Stimulated activated CD4-positive, alpha-beta T cell treated with anti-CD3 and anti-CD28 coated beads, Interleukin-4, amount 100 ng/mL, for 24 hours (primary cell): ENCODE data around the gene AQP11.
"Not testable (repeated sequence)": the region's sequence is repeated elsewhere in the genome, so short reads cannot be mapped to it uniquely, and the experiment has no call there.

Experiments used
- DNase-seq: peaks from one replicate; pipeline ENCODE4 v3.0.0-alpha.2; 2020

Gene AQP11

GRCh38 chr11:77593883-77594282, 4.1 kb downstream of the AQP11 start:
- no peak for DNase-seq

- no peak for DNase-seq
These were observed 6.9 kb downstream of the AQP11 start for GRCh38 chr11:77596626-77597025.

- DNase-seq: no peak
These were observed 8.4 kb downstream of the AQP11 start for GRCh38 chr11:77598195-77598594.

GRCh38 chr11:77602381-77603088, 12.8 kb downstream of the AQP11 start:
- DNase-seq: no peak

GRCh38 chr11:77604281-77604680, 14.5 kb downstream of the AQP11 start:
- no peak for DNase-seq

- no peak for DNase-seq
These were observed 19.5 kb downstream of the AQP11 start for GRCh38 chr11:77609234-77609633.

GRCh38 chr11:77611921-77612320, 22.2 kb downstream of the AQP11 start:
- no peak for DNase-seq

GRCh38 chr11:77617892-77618291, 28.1 kb downstream of the AQP11 start:
- no peak for DNase-seq

- peak; percentile 30 for DNase-seq
These were observed 29.9 kb downstream of the AQP11 start for GRCh38 chr11:77619576-77620198.

- no peak for DNase-seq
These were observed 40.5 kb downstream of the AQP11 start for GRCh38 chr11:77630157-77630710.

- DNase-seq: not testable (repeated sequence)
These were observed 44.2 kb downstream of the AQP11 start for GRCh38 chr11:77633926-77634325.

GRCh38 chr11:77636731-77637344, 47.1 kb downstream of the AQP11 start:
- DNase-seq: no peak

- DNase-seq: peak; percentile 85
These were observed 47.8 kb downstream of the AQP11 start, which contains the start of gene CLNS1A for GRCh38 chr11:77637345-77638165. Gene CLNS1A (minus strand): TSS chr11:77637794. CDS start chr11:77637714, 80 bp downstream.

GRCh38 chr11:77642228-77642627, 52.5 kb downstream of the AQP11 start:
- DNase-seq: no peak

- no peak for DNase-seq
These were observed 55.1 kb downstream of the AQP11 start for GRCh38 chr11:77644887-77645286.

- no peak for DNase-seq
These were observed 58.0 kb downstream of the AQP11 start for GRCh38 chr11:77647654-77648305.

- DNase-seq: no peak
These were observed 60.4 kb downstream of the AQP11 start for GRCh38 chr11:77650123-77650522.

GRCh38 chr11:77654770-77655434, 65.1 kb downstream of the AQP11 start:
- no peak for DNase-seq

- no peak for DNase-seq
These were observed 66.6 kb downstream of the AQP11 start for GRCh38 chr11:77656362-77656761.

- no peak for DNase-seq
These were observed 68.7 kb downstream of the AQP11 start for GRCh38 chr11:77658213-77659013.
